NCI-H2196 treated with DMSO at 0.1 percent for 48 hours (cell line): ENCODE measurements around the gene SNPH.

Experiments
- DNase-seq: peaks from one replicate; lab custom pipeline; 2025; ENCODE audit not compliant: unreplicated experiment; lab: John Stamatoyannopoulos, UW

The SNPH gene

GRCh38 chr20:1286267-1287024 is 20.4 kb downstream of the SNPH start:
- no peak for DNase-seq

GRCh38 chr20:1287306-1287705 is 21.2 kb downstream of the SNPH start:
- no peak for DNase-seq

- no peak for DNase-seq
These were observed 21.9 kb downstream of the SNPH start for GRCh38 chr20:1287787-1288569.

- no peak for DNase-seq
These were observed 25.2 kb downstream of the SNPH start for GRCh38 chr20:1291191-1291741.

- DNase-seq, result no peak
These were observed 26.5 kb downstream of the SNPH start for GRCh38 chr20:1292620-1293019.

- DNase-seq, result no peak
These were observed 27.7 kb downstream of the SNPH start for GRCh38 chr20:1293641-1294379.

- no peak for DNase-seq
These were observed 28.4 kb downstream of the SNPH start for GRCh38 chr20:1294497-1294896.

GRCh38 chr20:1295276-1295930 is 29.3 kb downstream of the SNPH start:
- DNase-seq, result no peak

GRCh38 chr20:1296117-1296610 is 30.1 kb downstream of the SNPH start:
- no peak for DNase-seq

GRCh38 chr20:1296922-1297321 is 30.8 kb downstream of the SNPH start:
- DNase-seq, result no peak

- no peak for DNase-seq
These were observed 31.4 kb downstream of the SNPH start for GRCh38 chr20:1297486-1297885.

GRCh38 chr20:1298166-1298565 is 32.1 kb downstream of the SNPH start:
- no peak for DNase-seq

GRCh38 chr20:1298888-1299511 is 32.9 kb downstream of the SNPH start:
- no peak for DNase-seq

GRCh38 chr20:1299522-1299921 is 33.4 kb downstream of the SNPH start:
- no peak for DNase-seq

- no peak for DNase-seq
These were observed 34.2 kb downstream of the SNPH start for GRCh38 chr20:1300083-1300840.

GRCh38 chr20:1301031-1301529 is 35.0 kb downstream of the SNPH start:
- no peak for DNase-seq

- DNase-seq, result peak; percentile 58
These were observed 36.8 kb downstream of the SNPH start for GRCh38 chr20:1302685-1303541.

- no peak for DNase-seq
These were observed 38.8 kb downstream of the SNPH start for GRCh38 chr20:1304710-1305515.
